ENCODE results near the gene TOX2.

DNA sequence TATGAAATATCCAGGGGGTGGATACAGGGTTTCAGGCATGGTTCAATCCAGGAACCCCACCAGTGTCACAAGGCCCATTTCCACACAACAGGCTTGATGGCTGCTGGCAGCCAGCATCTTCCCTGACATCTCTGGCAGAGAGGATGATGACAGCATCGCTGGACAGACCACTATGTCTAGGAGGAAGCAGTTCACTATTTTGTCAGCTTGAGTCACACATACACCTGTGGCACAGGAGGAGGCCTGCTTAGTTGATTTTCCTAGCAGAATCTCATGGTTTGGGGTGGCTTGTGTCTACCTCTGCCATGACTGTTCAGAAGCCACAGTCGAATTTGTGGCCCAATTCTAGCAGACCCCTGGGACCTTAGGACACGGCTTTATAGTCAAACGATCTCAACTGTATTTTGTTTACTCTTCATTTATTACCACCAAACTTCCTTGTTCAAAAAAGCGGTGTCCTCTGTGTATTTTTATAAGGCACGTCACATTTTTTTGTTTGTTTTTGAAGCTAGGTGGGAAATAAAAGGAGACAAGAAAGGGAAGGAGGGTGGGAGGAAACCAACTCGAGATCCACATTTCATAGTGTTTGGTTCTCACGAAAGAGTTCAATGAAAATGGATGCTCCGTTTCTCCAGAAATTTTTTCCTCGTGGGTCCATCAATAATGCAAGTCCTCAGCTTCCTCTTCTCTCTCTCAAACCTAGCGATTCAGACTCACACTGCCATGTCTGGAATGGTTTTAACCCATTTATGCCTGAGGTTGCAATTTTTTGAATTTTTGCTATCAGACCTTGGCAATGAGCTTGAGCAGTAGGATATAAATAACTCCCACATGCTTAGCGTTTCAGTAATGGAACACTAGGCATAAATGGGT is 94.4 kb downstream of the TOX2 start:
- no peak for TF ChIP-seq POLR2AphosphoS5 (IDR thresholded peaks at IDR 0.05; ENCODE audit: low read depth, low read length)
- no peak for TF ChIP-seq TCF7L2 (IDR thresholded peaks at IDR 0.05; ENCODE audit: low read depth, low read length)
- TF ChIP-seq, protein P1, sequence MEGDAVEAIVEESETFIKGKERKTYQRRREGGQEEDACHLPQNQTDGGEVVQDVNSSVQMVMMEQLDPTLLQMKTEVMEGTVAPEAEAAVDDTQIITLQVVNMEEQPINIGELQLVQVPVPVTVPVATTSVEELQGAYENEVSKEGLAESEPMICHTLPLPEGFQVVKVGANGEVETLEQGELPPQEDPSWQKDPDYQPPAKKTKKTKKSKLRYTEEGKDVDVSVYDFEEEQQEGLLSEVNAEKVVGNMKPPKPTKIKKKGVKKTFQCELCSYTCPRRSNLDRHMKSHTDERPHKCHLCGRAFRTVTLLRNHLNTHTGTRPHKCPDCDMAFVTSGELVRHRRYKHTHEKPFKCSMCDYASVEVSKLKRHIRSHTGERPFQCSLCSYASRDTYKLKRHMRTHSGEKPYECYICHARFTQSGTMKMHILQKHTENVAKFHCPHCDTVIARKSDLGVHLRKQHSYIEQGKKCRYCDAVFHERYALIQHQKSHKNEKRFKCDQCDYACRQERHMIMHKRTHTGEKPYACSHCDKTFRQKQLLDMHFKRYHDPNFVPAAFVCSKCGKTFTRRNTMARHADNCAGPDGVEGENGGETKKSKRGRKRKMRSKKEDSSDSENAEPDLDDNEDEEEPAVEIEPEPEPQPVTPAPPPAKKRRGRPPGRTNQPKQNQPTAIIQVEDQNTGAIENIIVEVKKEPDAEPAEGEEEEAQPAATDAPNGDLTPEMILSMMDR (IDR thresholded peaks at IDR 0.05): no peak
- TF ChIP-seq, protein P2, sequence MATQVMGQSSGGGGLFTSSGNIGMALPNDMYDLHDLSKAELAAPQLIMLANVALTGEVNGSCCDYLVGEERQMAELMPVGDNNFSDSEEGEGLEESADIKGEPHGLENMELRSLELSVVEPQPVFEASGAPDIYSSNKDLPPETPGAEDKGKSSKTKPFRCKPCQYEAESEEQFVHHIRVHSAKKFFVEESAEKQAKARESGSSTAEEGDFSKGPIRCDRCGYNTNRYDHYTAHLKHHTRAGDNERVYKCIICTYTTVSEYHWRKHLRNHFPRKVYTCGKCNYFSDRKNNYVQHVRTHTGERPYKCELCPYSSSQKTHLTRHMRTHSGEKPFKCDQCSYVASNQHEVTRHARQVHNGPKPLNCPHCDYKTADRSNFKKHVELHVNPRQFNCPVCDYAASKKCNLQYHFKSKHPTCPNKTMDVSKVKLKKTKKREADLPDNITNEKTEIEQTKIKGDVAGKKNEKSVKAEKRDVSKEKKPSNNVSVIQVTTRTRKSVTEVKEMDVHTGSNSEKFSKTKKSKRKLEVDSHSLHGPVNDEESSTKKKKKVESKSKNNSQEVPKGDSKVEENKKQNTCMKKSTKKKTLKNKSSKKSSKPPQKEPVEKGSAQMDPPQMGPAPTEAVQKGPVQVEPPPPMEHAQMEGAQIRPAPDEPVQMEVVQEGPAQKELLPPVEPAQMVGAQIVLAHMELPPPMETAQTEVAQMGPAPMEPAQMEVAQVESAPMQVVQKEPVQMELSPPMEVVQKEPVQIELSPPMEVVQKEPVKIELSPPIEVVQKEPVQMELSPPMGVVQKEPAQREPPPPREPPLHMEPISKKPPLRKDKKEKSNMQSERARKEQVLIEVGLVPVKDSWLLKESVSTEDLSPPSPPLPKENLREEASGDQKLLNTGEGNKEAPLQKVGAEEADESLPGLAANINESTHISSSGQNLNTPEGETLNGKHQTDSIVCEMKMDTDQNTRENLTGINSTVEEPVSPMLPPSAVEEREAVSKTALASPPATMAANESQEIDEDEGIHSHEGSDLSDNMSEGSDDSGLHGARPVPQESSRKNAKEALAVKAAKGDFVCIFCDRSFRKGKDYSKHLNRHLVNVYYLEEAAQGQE (IDR thresholded peaks at IDR 0.05; ENCODE audit: insufficient read depth in 1 of 2, low read depth in 2 of 2, low read length in 1 of 2): no peak
- no peak for TF ChIP-seq SIN3A (IDR thresholded peaks at IDR 0.05; ENCODE audit: borderline replicate concordance, insufficient read depth, low read depth, low read length)

Data from Panc1 (cell line).